ENCODE data around the gene TBCK.

Gene TBCK

DNA sequence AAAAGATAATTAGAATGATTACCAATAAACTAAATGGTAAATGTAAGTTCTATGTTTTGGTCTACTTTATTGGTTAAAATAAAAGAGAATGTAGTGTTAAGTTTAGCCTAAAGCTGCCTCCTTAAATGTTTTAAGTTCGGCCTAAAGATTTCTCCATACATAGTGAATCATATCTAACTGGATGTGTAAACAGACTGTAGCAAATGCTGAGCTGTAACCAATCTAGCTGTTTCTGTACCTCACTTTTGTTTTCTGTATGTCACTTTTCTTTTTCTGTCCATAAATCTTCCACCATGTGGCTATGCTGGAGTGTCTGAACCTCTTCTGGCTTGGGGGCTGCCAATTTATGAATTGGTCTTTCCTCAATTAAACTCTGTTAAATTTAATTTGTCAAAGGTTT lies 121.2 kb downstream of the TBCK start:
- H3K4me3 Mint-ChIP-seq = no peak overlapping the region
- no peaks in the 10 kb centered on the region for H3K27me3 Mint-ChIP-seq
- H3K4me1 Mint-ChIP-seq = no peaks in the 10 kb centered on the region
- DNase-seq = no peak
- CTCF ChIA-PET = no interaction called here
- H3K36me3 Mint-ChIP-seq = peaks cover 11% of the 10 kb centered on the region
- no peaks in the 10 kb centered on the region for H3K9me3 Mint-ChIP-seq
- no peak overlapping the region for H3K27ac Mint-ChIP-seq

DNA sequence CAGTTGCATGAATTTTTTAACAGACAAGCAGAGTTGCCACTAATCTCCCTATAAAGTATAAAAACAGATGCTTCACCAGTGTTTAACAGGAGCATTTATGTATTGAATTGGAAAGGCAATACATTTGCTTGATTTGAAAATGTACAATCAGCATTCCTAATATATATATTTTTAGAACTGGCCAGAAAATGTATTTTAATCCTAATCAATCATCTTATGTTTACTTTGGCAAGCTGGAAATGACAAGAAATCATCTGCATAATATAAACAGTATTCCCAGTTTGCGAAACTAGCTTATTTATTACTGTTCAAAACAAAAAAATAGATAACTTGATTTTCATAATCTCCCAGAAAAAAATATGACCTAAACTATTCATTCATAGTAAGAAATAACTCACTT lies 123.9 kb downstream of the TBCK start:
- no peaks in the 10 kb centered on the region for H3K4me1 Mint-ChIP-seq
- CTCF ChIA-PET = no interaction called here
- H3K27me3 Mint-ChIP-seq = no peaks in the 10 kb centered on the region
- H3K27ac Mint-ChIP-seq = no peak overlapping the region
- peaks cover 17% of the 10 kb centered on the region for H3K36me3 Mint-ChIP-seq
- H3K9me3 Mint-ChIP-seq = no peaks in the 10 kb centered on the region
- no peak overlapping the region for H3K4me3 Mint-ChIP-seq
- DNase-seq = no peak

DNA sequence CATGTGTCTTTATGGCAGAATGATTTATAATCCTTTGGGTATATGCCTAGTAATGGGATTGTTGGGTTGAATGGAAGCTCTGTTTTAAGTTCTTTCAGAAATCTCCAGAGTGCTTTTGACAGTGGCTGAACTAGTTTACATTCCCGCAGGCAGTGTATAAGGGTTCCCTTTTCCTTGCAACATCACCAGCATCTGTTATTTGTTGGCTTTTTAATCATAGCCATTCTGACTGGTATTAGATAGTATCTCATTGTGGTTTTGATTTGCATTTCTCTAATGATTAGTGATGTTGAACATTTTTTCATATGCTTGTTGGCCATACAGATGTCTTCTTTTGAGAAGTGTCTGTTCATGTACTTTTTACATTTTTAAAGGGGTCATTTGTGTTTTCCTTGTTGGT lies 129.8 kb downstream of the TBCK start:
- no peak for DNase-seq
- Mint-ChIP-seq H3K27me3 (no peaks in the 10 kb centered on the region), H3K36me3 (peaks cover 35% of the 10 kb centered on the region), H3K4me3 (no peak overlapping the region), H3K27ac (no peak overlapping the region), H3K4me1 (no peaks in the 10 kb centered on the region), H3K9me3 (no peaks in the 10 kb centered on the region)
- CTCF ChIA-PET = no interaction called here

DNA sequence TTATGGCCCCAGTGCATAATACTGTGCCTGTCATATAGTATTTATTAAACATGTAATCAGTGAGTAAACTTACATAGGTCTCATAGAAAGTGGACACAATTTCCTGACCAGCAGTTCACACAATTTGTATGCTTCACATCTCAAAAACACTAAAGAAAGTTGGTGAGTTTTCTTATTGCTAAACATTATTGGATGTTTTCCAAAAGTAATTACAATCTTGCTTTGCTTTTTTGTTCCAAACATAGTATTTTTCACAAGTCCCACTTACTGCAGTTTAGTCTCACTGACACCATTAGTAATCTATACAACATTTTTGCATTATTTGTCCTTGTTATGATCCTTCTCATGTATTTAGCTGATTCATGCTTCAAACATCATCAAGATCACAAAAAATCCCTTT lies 132.5 kb downstream of the TBCK start:
- no peak overlapping the region for H3K4me3 Mint-ChIP-seq
- no peak overlapping the region for H3K27ac Mint-ChIP-seq
- no peak for DNase-seq
- peaks cover 29% of the 10 kb centered on the region for H3K36me3 Mint-ChIP-seq
- H3K27me3 Mint-ChIP-seq = no peaks in the 10 kb centered on the region
- peaks cover 3% of the 10 kb centered on the region for H3K9me3 Mint-ChIP-seq
- no peaks in the 10 kb centered on the region for H3K4me1 Mint-ChIP-seq
- CTCF ChIA-PET = no interaction called here

DNA sequence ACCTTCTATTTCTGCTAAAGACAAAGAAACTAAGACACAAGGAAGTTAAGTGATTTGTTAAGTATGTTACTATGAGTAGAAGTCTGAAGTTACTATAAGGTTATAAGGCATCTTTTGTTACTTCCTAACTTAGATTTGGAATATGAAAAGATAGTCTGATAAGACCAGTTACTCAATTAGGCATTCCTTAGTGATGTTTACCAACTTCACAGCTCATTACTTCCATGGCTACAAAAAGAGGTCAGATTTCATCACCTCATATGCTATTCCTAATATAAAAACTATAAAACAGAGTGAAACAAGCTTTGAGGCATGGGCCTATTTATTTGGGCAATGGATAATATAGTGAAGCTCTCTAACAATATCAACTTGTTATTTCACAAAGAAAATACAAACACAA lies 143.1 kb downstream of the TBCK start:
- no peak for DNase-seq
- CTCF ChIA-PET = no interaction called here
- no peak overlapping the region for H3K4me3 Mint-ChIP-seq
- peaks cover 5% of the 10 kb centered on the region for H3K36me3 Mint-ChIP-seq
- no peaks in the 10 kb centered on the region for H3K27me3 Mint-ChIP-seq
- no peak overlapping the region for H3K27ac Mint-ChIP-seq
- no peaks in the 10 kb centered on the region for H3K4me1 Mint-ChIP-seq
- no peaks in the 10 kb centered on the region for H3K9me3 Mint-ChIP-seq

DNA sequence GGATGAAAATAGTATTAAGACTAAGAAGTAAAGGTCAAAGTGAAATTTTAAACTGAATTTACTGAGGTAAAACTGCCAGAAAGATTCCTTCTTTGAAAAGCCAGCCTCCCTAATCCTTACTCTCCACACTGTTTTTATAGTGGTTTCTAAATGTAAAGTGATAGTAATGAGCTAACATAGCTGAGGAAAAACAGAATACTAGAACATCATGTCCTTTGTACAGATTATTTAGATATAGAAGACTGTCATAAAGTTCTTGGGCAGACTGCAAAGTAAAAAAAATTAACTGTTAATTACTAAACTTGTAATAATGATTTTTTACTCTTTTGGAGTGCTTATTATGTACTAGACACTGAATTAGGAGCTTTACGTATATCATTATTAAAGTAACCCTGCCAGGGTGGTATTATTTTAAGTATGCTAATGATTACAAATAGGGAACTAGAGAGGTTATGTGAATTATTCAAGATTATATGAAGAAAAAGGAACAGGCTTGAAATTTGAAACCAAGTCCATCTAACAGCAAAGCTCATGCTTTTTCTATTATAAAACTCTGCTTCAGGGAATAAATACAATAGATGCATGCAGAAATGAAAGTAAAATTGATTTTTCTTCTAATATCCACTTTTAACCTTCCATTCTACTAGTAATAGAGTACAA lies 150.5 kb downstream of the TBCK start:
- H3K27me3 Mint-ChIP-seq = no peaks in the 10 kb centered on the region
- no peak overlapping the region for H3K27ac Mint-ChIP-seq
- no peak for DNase-seq
- H3K4me1 Mint-ChIP-seq = no peaks in the 10 kb centered on the region
- CTCF ChIA-PET = no interaction called here
- H3K36me3 Mint-ChIP-seq = peaks cover 25% of the 10 kb centered on the region
- peaks cover 10% of the 10 kb centered on the region for H3K9me3 Mint-ChIP-seq
- H3K4me3 Mint-ChIP-seq = no peak overlapping the region

DNA sequence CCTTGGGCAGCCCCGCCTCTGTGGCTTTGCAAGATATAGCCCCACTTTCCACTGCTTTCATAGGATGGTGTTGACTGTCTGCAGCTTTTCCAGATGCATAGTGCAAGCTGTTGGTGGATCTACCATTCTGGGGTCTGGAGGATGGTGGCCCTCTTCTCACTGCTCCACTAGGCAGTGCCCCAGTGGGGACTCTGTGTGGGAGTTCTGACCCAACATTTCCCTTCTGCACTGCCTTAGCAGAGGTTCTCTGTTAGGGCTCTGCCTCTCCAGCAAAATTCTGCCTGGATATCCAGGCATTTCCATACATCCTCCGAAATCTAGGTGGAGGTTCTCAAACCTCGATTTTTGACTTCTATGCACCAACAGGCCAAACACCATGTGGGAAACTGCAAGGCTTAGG lies 153.7 kb downstream of the TBCK start:
- CTCF ChIA-PET = no interaction called here
- no peak overlapping the region for H3K27ac Mint-ChIP-seq

DNA sequence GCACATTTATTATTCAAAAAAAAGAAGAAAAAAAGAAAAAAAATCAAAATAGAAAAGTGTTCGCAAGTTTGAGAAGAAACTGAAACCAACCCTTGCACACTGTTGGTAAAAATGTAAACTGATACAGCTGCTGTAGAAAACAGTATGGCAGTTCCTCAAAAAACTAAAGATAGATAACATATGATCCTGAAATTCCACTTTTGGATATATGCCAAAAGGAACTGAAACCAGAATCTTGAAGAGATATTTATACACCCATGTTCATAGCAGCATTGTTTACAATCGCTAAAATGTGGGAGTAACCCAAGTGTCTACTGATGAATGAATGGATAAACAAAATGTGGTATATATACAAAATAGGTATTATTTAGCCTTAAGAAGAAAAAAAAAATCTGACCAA lies 155.4 kb downstream of the TBCK start:
- CTCF ChIA-PET = no interaction called here
- Mint-ChIP-seq H3K27me3 (no peaks in the 10 kb centered on the region), H3K27ac (no peak overlapping the region), H3K9me3 (peaks cover 10% of the 10 kb centered on the region), H3K4me3 (no peak overlapping the region), H3K36me3 (peaks cover 29% of the 10 kb centered on the region), H3K4me1 (no peaks in the 10 kb centered on the region)
- no peak for DNase-seq

More for the DNA sequence above, 153.7 kb downstream of the TBCK start:
- no peaks in the 10 kb centered on the region for H3K4me1 Mint-ChIP-seq
- no peaks in the 10 kb centered on the region for H3K27me3 Mint-ChIP-seq
- peaks cover 25% of the 10 kb centered on the region for H3K36me3 Mint-ChIP-seq
- no peak overlapping the region for H3K4me3 Mint-ChIP-seq
- peaks cover 10% of the 10 kb centered on the region for H3K9me3 Mint-ChIP-seq
- no peak for DNase-seq

DNA sequence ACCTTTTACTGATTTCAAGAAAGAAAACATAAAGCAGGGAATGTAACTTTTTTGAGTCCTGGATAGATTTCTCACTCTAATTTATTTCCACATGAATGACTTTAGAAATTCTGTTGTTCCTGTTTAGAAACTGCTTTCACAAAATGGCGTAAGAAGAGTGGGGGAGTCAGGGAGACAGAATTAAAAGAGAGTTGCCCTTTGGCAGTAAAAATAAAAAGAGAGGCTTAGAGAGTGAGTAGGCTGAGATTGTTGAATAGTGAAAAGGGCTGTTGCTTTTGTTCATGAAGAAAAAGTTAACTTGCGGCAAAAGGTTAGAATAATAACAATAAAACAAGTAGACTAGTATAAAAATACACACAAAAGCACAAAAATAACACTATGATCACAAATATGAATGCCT lies 166.1 kb downstream of the TBCK start:
- H3K4me1 Mint-ChIP-seq = no peaks in the 10 kb centered on the region
- no peaks in the 10 kb centered on the region for H3K27me3 Mint-ChIP-seq
- peaks cover 16% of the 10 kb centered on the region for H3K9me3 Mint-ChIP-seq
- CTCF ChIA-PET = no interaction called here
- peaks cover 9% of the 10 kb centered on the region for H3K36me3 Mint-ChIP-seq
- H3K4me3 Mint-ChIP-seq = no peak overlapping the region
- no peak for DNase-seq
- H3K27ac Mint-ChIP-seq = no peak overlapping the region

DNA sequence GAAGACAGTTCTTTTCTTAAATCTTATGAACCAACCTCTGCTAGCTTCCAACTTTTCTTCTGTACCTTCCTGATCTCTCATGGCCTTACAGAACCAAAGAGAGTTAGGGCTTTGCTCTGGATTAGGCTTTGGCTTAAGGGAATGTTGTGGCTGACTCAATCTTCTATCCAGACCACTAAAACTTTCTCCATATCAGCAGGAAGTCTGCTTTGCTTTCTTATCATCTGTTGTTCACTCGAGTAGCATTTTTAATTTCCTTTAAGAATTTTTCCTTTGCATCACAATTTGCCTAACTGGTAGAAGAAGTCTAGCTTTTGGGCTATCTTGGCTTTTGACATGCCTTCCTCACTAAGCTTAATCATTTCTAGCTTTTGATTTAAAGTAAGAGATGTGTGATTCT lies 167.0 kb downstream of the TBCK start:
- Mint-ChIP-seq H3K4me3 (no peak overlapping the region), H3K9me3 (peaks cover 16% of the 10 kb centered on the region), H3K4me1 (no peaks in the 10 kb centered on the region), H3K27ac (no peak overlapping the region), H3K36me3 (peaks cover 9% of the 10 kb centered on the region), H3K27me3 (no peaks in the 10 kb centered on the region)
- no peak for DNase-seq
- CTCF ChIA-PET = no interaction called here

DNA sequence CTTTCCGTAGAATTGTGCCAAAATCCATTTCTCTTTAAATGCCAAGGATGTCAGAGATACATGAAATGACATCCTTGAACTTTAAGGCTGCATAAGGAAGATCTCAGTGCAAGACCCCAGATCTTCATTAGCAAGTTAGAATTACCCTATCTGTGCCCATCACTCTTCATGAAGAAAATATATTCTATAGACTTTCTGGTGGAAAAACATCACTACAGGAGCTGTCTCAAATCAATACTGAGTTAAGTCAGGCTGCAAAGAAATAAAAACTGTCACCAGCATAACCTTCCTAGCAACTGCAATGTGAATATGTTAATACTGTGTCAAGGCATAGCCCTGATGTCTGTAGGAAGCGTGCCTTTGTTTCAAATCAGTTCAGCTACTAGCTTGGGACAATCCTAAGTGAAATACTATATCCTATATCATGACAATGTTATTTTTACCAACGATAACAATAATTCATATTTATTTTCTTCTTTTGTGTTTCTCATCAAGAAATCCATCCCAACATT lies 173.3 kb downstream of the TBCK start:
- H3K27ac Mint-ChIP-seq = no peak overlapping the region
- no peak for DNase-seq
- H3K4me3 Mint-ChIP-seq = no peak overlapping the region
- peaks cover 1% of the 10 kb centered on the region for H3K36me3 Mint-ChIP-seq
- CTCF ChIA-PET = no interaction called here
- no peaks in the 10 kb centered on the region for H3K4me1 Mint-ChIP-seq
- H3K9me3 Mint-ChIP-seq = peaks cover 9% of the 10 kb centered on the region
- H3K27me3 Mint-ChIP-seq = no peaks in the 10 kb centered on the region

DNA sequence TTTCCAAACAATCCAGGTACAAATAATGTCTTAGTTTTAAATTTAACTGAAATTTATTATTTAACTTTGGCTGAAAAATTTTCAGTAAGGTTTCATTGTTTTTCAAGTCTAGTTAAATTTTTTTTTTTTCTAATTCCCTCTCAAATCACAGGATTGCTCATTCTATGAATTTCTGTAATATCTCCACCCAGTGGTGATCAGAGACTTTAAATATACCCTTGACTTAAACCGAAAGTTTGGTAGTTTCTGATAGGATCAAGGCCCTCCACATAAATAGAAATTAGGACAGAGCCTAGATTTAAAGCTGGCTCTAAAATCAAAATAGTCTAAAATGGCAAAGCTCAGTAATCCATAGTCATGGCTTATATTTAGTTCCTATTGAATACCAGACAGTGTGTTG lies 175.4 kb downstream of the TBCK start:
- Mint-ChIP-seq H3K4me3 (no peak overlapping the region), H3K27ac (no peak overlapping the region), H3K9me3 (no peaks in the 10 kb centered on the region), H3K27me3 (no peaks in the 10 kb centered on the region), H3K4me1 (peaks cover 2% of the 10 kb centered on the region), H3K36me3 (peaks cover 1% of the 10 kb centered on the region)
- CTCF ChIA-PET = no interaction called here
- no peak for DNase-seq

DNA sequence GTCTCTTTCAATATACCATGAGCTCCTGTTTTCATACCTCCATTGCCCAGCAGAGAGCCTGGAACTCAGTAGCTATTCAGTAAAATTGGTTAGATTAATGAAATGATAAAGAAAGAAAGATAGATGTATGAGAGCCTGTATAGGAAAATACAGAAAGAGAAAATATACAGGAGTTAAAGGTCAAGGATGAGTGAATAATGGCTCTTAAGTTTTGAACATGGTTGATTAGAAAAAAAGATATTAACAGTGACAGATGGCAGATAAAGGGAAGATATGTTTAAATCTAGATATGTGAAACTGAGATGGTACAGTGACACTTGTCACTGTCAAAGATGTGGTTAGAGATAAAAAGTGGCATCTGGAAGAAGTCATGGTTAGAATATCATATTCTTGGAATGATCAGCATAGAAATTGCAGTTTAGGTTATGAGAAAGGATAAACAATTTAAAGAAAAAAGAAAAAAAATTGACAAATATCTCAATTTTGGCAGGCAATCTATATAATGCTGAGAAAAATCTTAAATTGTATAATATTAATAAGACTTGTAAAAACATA lies 179.2 kb downstream of the TBCK start:
- peaks cover 2% of the 10 kb centered on the region for H3K4me1 Mint-ChIP-seq
- no peak overlapping the region for H3K4me3 Mint-ChIP-seq
- no peak for DNase-seq
- no peaks in the 10 kb centered on the region for H3K27me3 Mint-ChIP-seq
- CTCF ChIA-PET = no interaction called here
- peaks cover 5% of the 10 kb centered on the region for H3K9me3 Mint-ChIP-seq
- no peak overlapping the region for H3K27ac Mint-ChIP-seq
- H3K36me3 Mint-ChIP-seq = peaks cover 10% of the 10 kb centered on the region

DNA sequence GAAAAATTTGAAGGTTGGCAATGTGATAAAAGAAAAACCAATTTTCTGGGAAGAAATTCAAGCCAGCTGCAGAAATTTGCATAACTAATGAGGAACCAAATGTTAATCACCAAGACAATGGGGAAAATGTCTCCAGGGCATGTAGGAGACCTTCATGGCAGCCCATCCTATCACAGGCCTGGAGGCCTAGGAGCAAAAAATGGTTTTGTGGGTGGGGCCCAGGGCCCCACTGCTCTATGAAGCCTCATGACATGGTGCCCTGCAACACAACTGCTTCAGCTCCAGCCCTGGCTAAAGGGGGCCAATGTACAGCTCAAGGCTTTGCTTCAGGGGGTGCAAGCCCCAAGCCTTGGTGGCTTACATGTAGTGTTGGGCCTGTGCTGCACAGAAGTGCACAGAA lies 184.0 kb downstream of the TBCK start:
- Mint-ChIP-seq H3K4me1 (peaks cover 2% of the 10 kb centered on the region), H3K27ac (no peak overlapping the region), H3K36me3 (peaks cover 14% of the 10 kb centered on the region), H3K9me3 (peaks cover 11% of the 10 kb centered on the region), H3K27me3 (no peaks in the 10 kb centered on the region), H3K4me3 (no peak overlapping the region)
- CTCF ChIA-PET = no interaction called here
- no peak for DNase-seq

DNA sequence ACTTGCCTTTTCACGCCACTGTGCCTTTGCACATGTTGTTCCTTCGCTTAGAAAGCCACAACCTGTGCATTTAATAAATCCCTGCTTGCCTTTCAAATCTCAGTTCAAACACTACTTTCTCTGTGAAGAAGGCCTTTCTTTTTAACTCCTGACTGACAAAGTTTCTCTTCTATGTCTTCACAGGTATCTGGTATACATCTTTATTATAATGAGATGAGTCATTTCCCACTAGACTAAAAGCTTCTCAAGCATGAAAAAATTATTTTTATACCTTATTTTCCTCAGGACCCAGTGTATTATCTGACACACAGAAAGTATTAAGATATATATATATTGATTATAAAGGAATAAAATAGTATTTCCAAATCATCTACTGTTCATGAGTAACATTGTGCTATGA lies 189.9 kb downstream of the TBCK start:
- CTCF ChIA-PET = no interaction called here
- no peaks in the 10 kb centered on the region for H3K27me3 Mint-ChIP-seq
- H3K27ac Mint-ChIP-seq = no peak overlapping the region
- H3K36me3 Mint-ChIP-seq = peaks cover 4% of the 10 kb centered on the region
- peaks cover 7% of the 10 kb centered on the region for H3K9me3 Mint-ChIP-seq
- no peaks in the 10 kb centered on the region for H3K4me1 Mint-ChIP-seq
- no peak overlapping the region for H3K4me3 Mint-ChIP-seq
- no peak for DNase-seq
